GM10266 (cell line): ENCODE data around the gene HBB.

Source experiments
- DNase-seq: peaks from one replicate; pipeline ENCODE4 v3.0.0; 2012; ENCODE audit errors: extremely low spot score
- CTCF ChIP-seq: IDR thresholded peaks from 2 replicates; pipeline ENCODE4 v1.5.1; 2012; ENCODE audit warnings: mild to moderate bottlenecking, low read depth; ENCODE audit not compliant: control insufficient read depth, insufficient read depth; ENCODE audit errors: missing control alignments

Gene HBB

GRCh38 chr11:5245155-5245554, 18.3 kb upstream of the HBB start:
- TF ChIP-seq CTCF, result no peak
- DNase-seq, result no peak

- no peak for DNase-seq
- no peak for TF ChIP-seq CTCF
Observed at GRCh38 chr11:5243816-5244180, 16.9 kb upstream of the HBB start.

- DNase-seq, result no peak
- TF ChIP-seq CTCF, result no peak
Observed at GRCh38 chr11:5242933-5243815, 16.3 kb upstream of the HBB start.

- TF ChIP-seq CTCF, result no peak
- DNase-seq, result no peak
Observed at GRCh38 chr11:5242208-5242607, 15.3 kb upstream of the HBB start.

GRCh38 chr11:5241458-5241857, 14.6 kb upstream of the HBB start:
- no peak for DNase-seq
- TF ChIP-seq CTCF, result no peak

- DNase-seq, result no peak
- no peak for TF ChIP-seq CTCF
Observed at GRCh38 chr11:5240458-5240857, 13.6 kb upstream of the HBB start.

- TF ChIP-seq CTCF, result no peak
- DNase-seq, result no peak
Observed at GRCh38 chr11:5240056-5240455, 13.2 kb upstream of the HBB start.
